ACC112 (cell line): ENCODE measurements around the gene MCCC2.
"Not testable (repeated sequence)": the region's sequence is repeated elsewhere in the genome, so short reads cannot be mapped to it uniquely, and the experiment has no call there.

Experiments used
- H2AFZ ChIP-seq: fragments of 200-600 bp; sonication (generic); one replicate; pipeline ENCODE4 v1.6.0; 2017; ENCODE audit warnings: antibody characterized with exemption, low read length; ENCODE audit not compliant: unreplicated experiment
- H3K27ac ChIP-seq: fragments of 200-600 bp; sonication (generic); 2 replicates; pipeline ENCODE4 v1.5.1; 2014; ENCODE audit warnings: low read depth, mild to moderate bottlenecking, antibody characterized with exemption, low read length, moderate library complexity
- H3K27me3 ChIP-seq: fragments of 200-600 bp; sonication (generic); 2 replicates; pipeline ENCODE4 v1.6.1; 2014; ENCODE audit warnings: mild to moderate bottlenecking, antibody characterized with exemption, low read length, moderate library complexity, mixed read lengths; ENCODE audit not compliant: insufficient read depth
- H3K36me3 ChIP-seq: fragments of 200-600 bp; sonication (generic); 2 replicates; pipeline ENCODE4 v1.6.1; 2016; ENCODE audit warnings: mild to moderate bottlenecking, antibody characterized with exemption, low read length, moderate library complexity, mixed read lengths; ENCODE audit not compliant: insufficient read depth
- H3K4me1 ChIP-seq: fragments of 200-600 bp; sonication (generic); one replicate; pipeline ENCODE4 v1.6.1; 2016; ENCODE audit warnings: low read length, mixed read lengths; ENCODE audit not compliant: insufficient read depth, unreplicated experiment, control insufficient read depth
- H3K4me3 ChIP-seq: fragments of 200-600 bp; sonication (generic); 2 replicates; pipeline ENCODE4 v1.5.1; 2014; ENCODE audit warnings: mild to moderate bottlenecking, low read depth, low read length
- H3K79me2 ChIP-seq: fragments of 200-600 bp; sonication (generic); one replicate; pipeline ENCODE4 v1.6.0; 2016; ENCODE audit warnings: low read length; ENCODE audit not compliant: control insufficient read depth, unreplicated experiment, insufficient read depth

MCCC2 gene

DNA sequence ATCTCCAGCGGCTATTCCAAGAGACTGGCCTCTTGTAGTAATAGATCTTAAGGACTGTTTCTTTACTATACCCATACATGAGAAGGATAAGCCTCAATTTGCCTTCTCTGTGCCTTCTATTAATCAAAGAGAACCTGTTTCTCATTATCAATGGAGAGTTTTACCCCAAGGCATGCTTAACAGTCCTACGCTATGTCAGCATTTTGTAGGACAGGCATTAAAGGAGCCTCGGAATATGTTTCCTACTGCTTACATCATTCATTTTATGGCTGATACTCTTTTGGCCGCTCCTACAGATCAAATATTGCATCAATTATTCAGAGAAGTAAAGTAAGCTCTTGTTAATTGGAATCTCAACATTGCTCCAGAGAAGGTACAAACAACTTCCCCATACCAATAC is 11.6 kb upstream of the MCCC2 start:
- H3K36me3 ChIP-seq, H3K79me2 ChIP-seq, H3K27me3 ChIP-seq, H2AFZ ChIP-seq, H3K4me3 ChIP-seq, H3K27ac ChIP-seq, H3K4me1 ChIP-seq: not testable (repeated sequence)

DNA sequence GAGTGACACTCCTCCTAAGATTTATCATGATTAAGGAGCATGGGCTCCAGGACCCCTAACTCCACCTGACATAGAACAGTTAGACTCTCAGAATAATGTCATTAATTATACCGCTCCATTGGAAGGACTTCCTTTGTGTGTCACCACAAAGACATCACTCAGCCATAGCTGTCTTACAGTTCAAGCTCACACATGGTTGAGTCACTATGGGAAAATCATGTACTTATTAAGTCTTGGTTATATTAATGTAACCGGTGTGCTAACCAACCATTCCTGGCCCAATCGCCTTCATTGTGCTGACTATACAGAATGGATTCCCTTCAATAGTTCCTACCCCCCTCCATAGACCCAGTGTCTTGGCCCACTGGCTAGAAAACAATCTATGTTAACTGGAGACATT is 10.9 kb upstream of the MCCC2 start:
- H2AFZ ChIP-seq: no peak overlapping the region
- no peak overlapping the region for H3K4me3 ChIP-seq
- H3K27ac ChIP-seq: no peak overlapping the region
- H3K79me2 ChIP-seq: no peaks in the 10 kb centered on the region
- H3K36me3 ChIP-seq: no peaks in the 10 kb centered on the region
- no peaks in the 10 kb centered on the region for H3K4me1 ChIP-seq
- H3K27me3 ChIP-seq: no peaks in the 10 kb centered on the region

DNA sequence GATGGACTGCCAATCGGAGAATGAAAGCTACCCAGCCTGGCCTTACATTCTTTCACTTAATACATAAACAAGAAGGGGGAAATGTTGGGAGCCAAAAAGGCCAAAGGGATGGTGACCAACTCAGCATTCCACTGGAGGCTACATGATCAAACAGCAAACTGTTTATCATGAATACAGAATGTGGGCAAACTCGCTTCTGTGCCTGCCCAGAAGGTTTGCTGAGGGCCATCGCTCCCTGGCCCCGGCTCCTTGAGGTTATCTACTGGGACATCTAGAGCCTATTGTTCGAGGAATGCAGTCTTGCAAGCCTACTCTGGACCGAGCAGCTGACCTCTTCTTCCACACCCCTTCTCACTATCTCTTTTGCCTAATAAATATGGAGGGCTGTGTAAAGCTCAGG is 9.3 kb upstream of the MCCC2 start:
- H3K27me3 ChIP-seq, H3K4me3 ChIP-seq, H3K27ac ChIP-seq, H2AFZ ChIP-seq, H3K36me3 ChIP-seq, H3K4me1 ChIP-seq, H3K79me2 ChIP-seq: not testable (repeated sequence)

DNA sequence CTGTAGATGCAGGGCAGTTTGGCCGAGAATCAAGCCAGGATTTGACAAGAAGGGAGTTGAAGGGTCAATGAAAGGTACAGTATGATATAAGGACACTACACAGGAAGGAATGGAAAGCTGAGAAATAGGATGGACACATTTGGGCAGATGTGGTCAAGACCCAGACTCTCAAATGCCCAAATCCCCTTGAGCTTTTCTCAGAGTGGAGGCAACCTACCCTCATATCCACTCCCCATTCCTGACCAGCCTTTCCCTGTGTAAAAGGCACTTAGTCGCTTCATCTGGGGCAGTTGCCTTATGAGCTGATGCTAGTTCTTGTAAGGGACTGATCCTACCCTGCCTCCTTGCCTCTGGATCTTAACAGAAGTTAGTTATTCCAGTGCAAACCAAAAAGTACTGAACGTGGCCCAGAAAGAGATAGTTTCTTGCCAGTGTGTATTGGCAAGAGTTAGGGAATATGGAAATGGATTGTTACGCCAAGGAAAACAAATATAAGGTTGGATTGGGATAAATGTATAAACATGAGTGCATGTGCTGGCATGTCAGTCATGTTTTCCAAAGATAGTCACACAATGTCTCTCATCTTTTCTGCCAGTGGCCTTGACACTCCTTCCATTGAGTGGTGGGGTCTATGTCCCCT is 4.1 kb upstream of the MCCC2 start:
- no peaks in the 10 kb centered on the region for H3K36me3 ChIP-seq
- H3K27me3 ChIP-seq: no peaks in the 10 kb centered on the region
- no peak overlapping the region for H2AFZ ChIP-seq
- no peak overlapping the region for H3K27ac ChIP-seq
- H3K79me2 ChIP-seq: peaks cover 6% of the 10 kb centered on the region
- no peak overlapping the region for H3K4me3 ChIP-seq
- H3K4me1 ChIP-seq: peaks cover 2% of the 10 kb centered on the region

DNA sequence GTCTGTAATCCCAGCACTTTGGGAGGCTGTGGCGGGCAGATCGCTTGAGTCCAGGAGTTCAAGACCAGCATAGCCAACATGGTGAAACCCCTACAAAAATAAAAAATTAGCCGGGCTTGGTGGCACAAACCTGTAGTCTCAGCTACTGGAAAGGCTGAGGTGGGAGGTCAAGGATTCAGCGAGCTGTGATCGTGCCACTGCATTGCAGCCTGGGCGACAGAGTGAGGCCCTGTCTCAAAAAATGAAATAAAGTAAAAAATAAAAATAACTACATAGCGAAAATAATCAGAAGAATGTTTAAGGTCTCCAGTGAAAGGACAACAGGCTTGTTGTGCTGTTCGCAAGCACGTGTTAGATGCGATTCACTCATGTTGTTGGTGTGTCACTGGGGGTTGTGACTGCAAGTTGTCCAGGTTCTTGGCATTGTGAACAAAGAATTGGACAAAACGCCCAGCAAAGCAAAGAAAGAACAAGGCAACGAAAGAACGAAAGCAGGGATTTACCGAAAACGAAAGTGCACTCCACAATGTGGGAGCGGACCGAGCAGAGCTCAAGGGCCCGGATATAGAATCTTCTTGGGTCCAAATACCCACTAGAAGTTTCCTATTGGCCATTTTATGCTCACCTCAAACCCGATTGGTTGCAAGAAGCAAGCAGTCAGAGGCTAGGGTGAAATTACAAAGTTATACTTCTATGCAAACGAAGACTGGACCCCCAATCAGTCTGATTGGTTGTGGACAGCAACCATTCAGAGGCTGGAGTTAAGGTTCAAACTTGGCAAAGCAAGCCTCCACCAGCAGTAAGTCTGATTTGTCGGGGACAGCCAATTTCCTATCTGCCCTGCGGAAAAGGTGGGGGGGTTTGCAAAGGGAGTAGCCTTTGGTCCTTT is 844 bp upstream of the MCCC2 start:
- Histone ChIP-seq H3K4me3 (peak overlapping the region; percentile 81), H3K79me2 (peaks cover 38% of the 10 kb centered on the region), H2AFZ (peak overlapping the region; percentile 70), H3K27ac (peak overlapping the region; percentile 51), H3K27me3 (no peaks in the 10 kb centered on the region), H3K4me1 (peaks cover 6% of the 10 kb centered on the region), H3K36me3 (no peaks in the 10 kb centered on the region)

DNA sequence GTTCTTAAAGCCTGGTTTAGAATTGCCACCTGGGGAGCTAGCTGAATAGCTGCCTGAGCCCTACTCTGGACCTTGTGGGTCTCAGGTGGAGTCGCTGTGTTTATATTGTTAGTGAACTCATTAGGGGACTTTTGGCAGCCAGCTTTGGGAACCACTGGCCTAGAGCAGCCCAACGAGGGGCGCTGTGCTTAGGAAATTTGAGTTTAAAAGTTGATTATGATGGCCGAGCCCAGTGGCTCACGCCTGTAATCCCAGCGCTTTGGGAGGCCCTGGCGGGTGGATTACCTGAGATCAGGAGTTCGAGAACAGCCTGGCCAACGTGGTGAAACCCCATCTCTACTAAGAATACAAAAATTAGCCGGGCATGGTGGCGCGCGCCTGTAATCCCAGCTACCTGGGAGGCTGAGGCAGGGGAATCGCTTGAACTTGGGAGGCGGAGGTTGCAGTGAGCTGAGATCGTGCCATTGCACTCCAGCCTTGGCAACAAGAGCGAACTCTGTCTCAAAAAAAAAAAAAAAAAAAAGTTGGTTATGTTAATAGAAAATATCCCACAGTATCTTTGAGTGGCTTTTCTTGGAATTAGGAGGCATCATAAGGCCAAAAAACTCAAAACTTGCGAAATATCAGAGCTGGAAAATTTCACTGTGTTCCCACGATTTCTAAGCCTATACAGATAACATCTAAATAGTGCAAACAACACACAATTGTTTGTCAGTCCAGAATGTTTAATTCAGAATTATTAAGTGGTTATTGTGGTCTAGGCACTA is 809 bp downstream of the MCCC2 start:
- peaks cover 6% of the 10 kb centered on the region for H3K4me1 ChIP-seq
- H3K27me3 ChIP-seq: no peaks in the 10 kb centered on the region
- H3K79me2 ChIP-seq: peaks cover 44% of the 10 kb centered on the region
- peak overlapping the region; percentile 26; the same call in 1 of the 2 replicates for H3K27ac ChIP-seq
- H3K4me3 ChIP-seq: peak overlapping the region; percentile 81
- H3K36me3 ChIP-seq: no peaks in the 10 kb centered on the region
- H2AFZ ChIP-seq: peak overlapping the region; percentile 56

DNA sequence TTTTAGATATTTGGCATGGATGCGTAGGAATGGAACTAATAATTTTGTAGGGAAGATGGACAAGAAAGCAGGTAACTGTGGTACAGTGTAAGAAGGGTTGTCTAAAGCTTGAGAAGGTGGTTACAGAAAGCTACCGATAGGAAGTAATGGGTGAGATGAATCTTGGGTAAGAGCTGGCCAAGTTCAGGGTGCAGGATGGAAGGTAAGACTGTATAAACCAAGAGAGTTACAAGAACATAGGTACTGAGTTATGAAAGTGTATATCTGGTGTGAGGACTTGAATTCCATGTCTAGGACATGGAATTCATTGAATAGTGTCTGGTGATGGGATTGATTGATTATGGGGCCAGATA is 1.4 kb downstream of the MCCC2 start:
- Histone ChIP-seq H2AFZ (no peak overlapping the region), H3K79me2 (peaks cover 44% of the 10 kb centered on the region), H3K27me3 (no peaks in the 10 kb centered on the region), H3K4me3 (peak overlapping the region; percentile 81), H3K36me3 (no peaks in the 10 kb centered on the region), H3K4me1 (peaks cover 6% of the 10 kb centered on the region), H3K27ac (no peak overlapping the region)

DNA sequence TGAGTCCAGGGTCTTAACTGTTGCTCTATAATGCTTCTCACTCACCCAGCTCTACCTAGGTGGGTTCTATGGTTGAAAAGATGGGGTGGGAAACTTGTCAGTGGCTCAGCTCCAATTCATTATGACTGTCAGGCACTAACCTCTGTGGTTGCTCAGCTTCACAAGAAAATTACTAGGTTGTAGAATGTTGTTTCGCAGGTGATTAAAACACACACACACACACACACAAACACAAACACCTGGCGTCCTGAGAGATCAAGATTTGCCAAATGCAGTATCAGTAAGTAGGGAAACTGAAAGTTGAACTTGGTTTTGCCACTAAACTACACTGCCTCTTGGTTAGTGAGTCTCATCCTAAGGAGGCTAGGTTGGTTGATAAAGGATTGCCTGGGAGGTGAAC is 2.8 kb downstream of the MCCC2 start:
- Histone ChIP-seq H3K27ac (no peak overlapping the region), H2AFZ (no peak overlapping the region), H3K4me1 (peaks cover 6% of the 10 kb centered on the region), H3K4me3 (no peak overlapping the region), H3K36me3 (no peaks in the 10 kb centered on the region), H3K79me2 (peaks cover 47% of the 10 kb centered on the region), H3K27me3 (no peaks in the 10 kb centered on the region)

DNA sequence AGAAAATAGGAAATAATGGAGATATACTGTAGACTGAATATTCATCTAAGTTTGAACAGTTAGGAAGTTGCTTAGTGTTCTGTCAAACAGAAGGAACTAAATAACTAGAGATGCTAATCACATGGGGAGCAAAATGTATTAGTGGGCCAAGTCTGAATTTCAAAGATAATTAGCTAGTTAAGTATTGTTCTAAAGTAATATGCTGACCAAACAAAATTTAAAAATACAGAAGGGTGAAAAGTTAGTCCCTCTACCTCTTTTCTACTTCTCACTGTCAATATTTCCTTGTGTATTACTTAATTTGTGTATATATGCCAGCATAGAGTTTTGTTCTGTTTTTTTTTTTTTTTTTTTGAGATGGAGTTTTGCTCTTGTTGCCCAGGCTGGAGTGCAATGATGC is 4.0 kb downstream of the MCCC2 start:
- Histone ChIP-seq H3K4me1 (peaks cover 6% of the 10 kb centered on the region), H2AFZ (no peak overlapping the region), H3K36me3 (0 out of 2 replicates have a peak, but pooled peaks cover 5% of the 10 kb centered on the region), H3K27ac (no peak overlapping the region), H3K79me2 (peaks cover 47% of the 10 kb centered on the region), H3K27me3 (no peaks in the 10 kb centered on the region), H3K4me3 (no peak overlapping the region)

DNA sequence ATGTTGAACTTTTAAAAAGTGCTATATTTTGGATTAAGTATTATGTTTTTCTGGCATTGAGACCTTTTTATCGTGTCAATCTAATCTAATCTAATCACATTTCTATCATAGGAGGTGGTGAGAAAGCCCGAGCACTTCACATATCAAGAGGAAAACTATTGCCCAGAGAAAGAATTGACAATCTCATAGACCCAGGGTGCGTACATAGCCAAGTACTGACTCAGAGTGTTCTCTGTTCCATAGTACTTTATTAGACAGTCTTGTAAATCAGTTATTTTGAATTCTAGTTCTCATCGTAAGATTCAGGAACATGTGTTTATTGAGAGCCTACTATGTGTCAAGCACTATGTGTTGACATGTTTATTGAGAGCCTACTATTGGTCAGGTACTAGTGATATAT is 9.0 kb downstream of the MCCC2 start:
- no peak overlapping the region for H2AFZ ChIP-seq
- H3K27ac ChIP-seq: no peak overlapping the region
- peaks cover 18% of the 10 kb centered on the region for H3K4me1 ChIP-seq
- peaks cover 10% of the 10 kb centered on the region for H3K79me2 ChIP-seq
- H3K27me3 ChIP-seq: no peaks in the 10 kb centered on the region
- no peak overlapping the region for H3K4me3 ChIP-seq
- H3K36me3 ChIP-seq: peaks cover 9% of the 10 kb centered on the region
